HCT116 (cell line): Measurements from ENCODE around the gene CXCR1. TPM values are rescaled to one million over a fixed set of nuclear protein-coding genes. Genes with fewer than 3 reads are reported as not detected.
"Not testable (repeated sequence)": the region's sequence is repeated elsewhere in the genome, so short reads cannot be mapped to it uniquely, and the experiment has no call there.

ENCODE experiments used
- ATAC-seq: fragments of 200-7000 bp; cut with Tn5 transposase; 2 replicates; pipeline ENCODE4 v1.9.1; 2020; ENCODE audit warnings: mild to moderate bottlenecking, moderate library complexity
- BruUV-seq: library from RNA; stranded (reverse); fragments of 400-500 nt; replicated peaks from 2 replicates; lab custom pipeline; 2021; lab: Mats Ljungman, UMichigan
- CTCF ChIA-PET: fragments of 300-600 bp; sonication (Branson Sonifier 250); formaldehyde crosslinking; loops from one replicate; lab custom pipeline; 2021; ENCODE audit warnings: antibody characterized with exemption; lab: Charles Lee
- POLR2A ChIA-PET: fragments of 300-600, 350-600 bp; sonication (Branson Sonifier 250); formaldehyde crosslinking; loops from one replicate; lab custom pipeline; 2021; ENCODE audit warnings: antibody characterized with exemption; lab: Charles Lee
- RAD21 ChIA-PET, 2 experiments: fragments of 300-600 bp; sonication (Branson Sonifier 250); formaldehyde crosslinking; loops; one replicate each; lab custom pipeline; 2023; ENCODE audit warnings: low total read pairs in 2 of 2; ENCODE audit not compliant: uncharacterized antibody in 2 of 2, unreplicated experiment in 2 of 2, low non-redundant PET in 1 of 2; lab: Charles Lee
- DNase-seq: peaks from one replicate; pipeline ENCODE4 v3.0.0-alpha.2; 2010; ENCODE audit warnings: low read depth, low spot score
- H2AFZ ChIP-seq: fragments of 200-600 bp; shearing (Covaris generic), sonication (generic); 2 replicates; pipeline ENCODE4 v1.6.1; 2017; ENCODE audit warnings: low read depth, mixed run types, mixed read lengths, antibody characterized with exemption, low read length; ENCODE audit not compliant: poor library complexity, severe bottlenecking
- H3K27ac ChIP-seq: 2 replicates; pipeline ENCODE4 v1.5.1; 2012; ENCODE audit warnings: low read depth, low read length
- H3K27me3 ChIP-seq: fragments of 200-600 bp; sonication (generic); 2 replicates; pipeline ENCODE4 v1.6.1; 2016; ENCODE audit warnings: mixed run types, low read length, mixed read lengths; ENCODE audit not compliant: insufficient read depth
- H3K36me3 ChIP-seq, 2 experiments: fragments of 200-500 bp in 1 of 2; fragments of 200-600 bp in 1 of 2; sonication (Bioruptor generic) in 1 of 2; sonication (generic) in 1 of 2; 2 replicates each; pipeline versions ENCODE4 v1.5.1 to v1.6.1; 2014 to 2016; ENCODE audit warnings: low read length in 2 of 2, inconsistent platforms in 1 of 2, mixed read lengths in 1 of 2, mixed run types in 1 of 2; ENCODE audit not compliant: insufficient read depth in 2 of 2, control insufficient read depth in 1 of 2
- H3K4me1 ChIP-seq, 2 experiments: fragments of 200-600 bp in 1 of 2; sonication (generic) in 1 of 2; 2 replicates each; pipeline versions ENCODE4 v1.5.1 to v1.6.1; 2012 to 2017; ENCODE audit warnings: low read length in 2 of 2, inconsistent platforms in 1 of 2, mild to moderate bottlenecking in 1 of 2, mixed read lengths in 1 of 2, mixed run types in 1 of 2, moderate library complexity in 1 of 2; ENCODE audit not compliant: insufficient read depth in 2 of 2, control insufficient read depth in 1 of 2
- H3K4me2 ChIP-seq: fragments of 200-600 bp; sonication (generic); 2 replicates; pipeline ENCODE4 v1.6.1; 2017; ENCODE audit warnings: mixed run types, low read length, mixed read lengths
- H3K4me3 ChIP-seq, 2 experiments: fragments of 200-600 bp in 1 of 2; sonication (generic) in 1 of 2; replicated peaks in 1 of 2; 2 replicates each; pipeline ENCODE4 v1.5.1; 2011 to 2016; ENCODE audit warnings: low read length in 2 of 2, control low read depth in 1 of 2, low read depth in 1 of 2, mild to moderate bottlenecking in 1 of 2, mixed read lengths in 1 of 2, mixed run types in 1 of 2
- H3K79me2 ChIP-seq: fragments of 200-600 bp; sonication (generic); 2 replicates; pipeline ENCODE4 v1.6.1; 2017; ENCODE audit warnings: mild to moderate bottlenecking, mixed run types, low read length, moderate library complexity, mixed read lengths; ENCODE audit not compliant: insufficient read depth
- H3K9ac ChIP-seq: fragments of 200-600 bp; sonication (generic); 2 replicates; pipeline ENCODE4 v1.6.1; 2016; ENCODE audit warnings: low read length, mixed read lengths
- H3K9me2 ChIP-seq: fragments of 200-600 bp; sonication (generic), shearing (Covaris generic); 2 replicates; pipeline ENCODE4 v1.6.1; 2017; ENCODE audit warnings: mixed run types, mild to moderate bottlenecking, moderate library complexity; ENCODE audit not compliant: insufficient read depth
- H3K9me3 ChIP-seq, 2 experiments: fragments of 200-500 bp in 1 of 2; fragments of 200-600 bp in 1 of 2; sonication (Bioruptor generic) in 1 of 2; sonication (generic) in 1 of 2; 2 replicates each; pipeline ENCODE4 v1.6.1; 2014 to 2017; ENCODE audit warnings: low read length in 2 of 2, mixed read lengths in 2 of 2, inconsistent platforms in 1 of 2, low read depth in 1 of 2, mild to moderate bottlenecking in 1 of 2, mixed run types in 1 of 2, moderate library complexity in 1 of 2; ENCODE audit not compliant: control insufficient read depth in 1 of 2, insufficient read depth in 1 of 2
- H4K20me1 ChIP-seq: fragments of 200-600 bp; sonication (generic), shearing (Covaris generic); 2 replicates; pipeline ENCODE4 v1.6.1; 2017; ENCODE audit warnings: mixed run types, mild to moderate bottlenecking, moderate library complexity; ENCODE audit not compliant: insufficient read depth
- CEBPB ChIP-seq: IDR thresholded peaks from 2 replicates; pipeline ENCODE4 v1.6.1; 2012; ENCODE audit warnings: low read depth
- CTCF ChIP-seq, 3 experiments: fragments of 200-600 bp in 1 of 3; sonication (generic) in 1 of 3; IDR thresholded peaks in 2 of 3; conservative IDR thresholded peaks in 1 of 3; 2 replicates each; pipeline ENCODE4 v1.5.1; 2012 to 2017; ENCODE audit warnings: low read depth in 2 of 3, low read length in 2 of 3, antibody characterized with exemption in 1 of 3, borderline replicate concordance in 1 of 3, control low read depth in 1 of 3, mild to moderate bottlenecking in 1 of 3, mixed read lengths in 1 of 3, mixed run types in 1 of 3, moderate library complexity in 1 of 3; ENCODE audit not compliant: insufficient read depth in 1 of 3
- EZH2 ChIP-seq: fragments of 200-600 bp; sonication (generic); IDR thresholded peaks from 2 replicates; pipeline ENCODE4 v1.6.1; 2017; ENCODE audit warnings: antibody characterized with exemption, mixed run types
- JUND ChIP-seq: IDR thresholded peaks from 2 replicates; pipeline ENCODE4 v1.6.1; 2012
- RAD21 ChIP-seq: IDR thresholded peaks from 2 replicates; pipeline ENCODE4 v1.6.1; 2012; ENCODE audit warnings: low read depth, mild to moderate bottlenecking
- REST ChIP-seq: IDR thresholded peaks from 2 replicates; pipeline ENCODE4 v1.6.1; 2012; ENCODE audit warnings: low read depth
- SIN3A ChIP-seq: IDR thresholded peaks from 2 replicates; pipeline ENCODE4 v1.6.1; 2012; ENCODE audit warnings: low read depth
- ZNF274 ChIP-seq: fragments of 200-500 bp; sonication (Bioruptor generic); IDR thresholded peaks from 2 replicates; pipeline ENCODE4 v1.6.1; 2014; ENCODE audit warnings: mild to moderate bottlenecking, low read depth, low read length, inconsistent platforms
- intact Hi-C: fragments of 100-400 bp; cut with micrococcal nuclease; formaldehyde crosslinking; loops from 2 replicates; pipeline ENCODE4 v1.10.0; 2022
- total RNA-seq: library from RNA; stranded (reverse); gene quantifications from one replicate; pipeline ENCODE4 v1.2.1, GENCODE V29; 2021; ENCODE audit not compliant: unreplicated experiment

Gene CXCR1
- total RNA-seq, 1 experiment from 2014 or later: not detected

GRCh38 chr2:218172845-218173244 is 6.1 kb upstream of the CXCR1 start:
- no peaks in the 10 kb centered on the region for H4K20me1 ChIP-seq
- H3K36me3 ChIP-seq: no peaks in the 10 kb centered on the region
- H3K4me2 ChIP-seq: no peak overlapping the region
- H2AFZ ChIP-seq: no peak overlapping the region
- H3K79me2 ChIP-seq: no peaks in the 10 kb centered on the region
- POLR2A ChIA-PET: no interaction called here
- H3K27me3 ChIP-seq: no peaks in the 10 kb centered on the region
- RAD21 ChIA-PET: no interaction called here
- no peak overlapping the region for H3K27ac ChIP-seq
- ATAC-seq (no peak), DNase-seq (no peak)
- H3K4me3 ChIP-seq: no peak overlapping the region
- TF ChIP-seq CEBPB (no peak), ZNF274 (no peak), SIN3A (no peak), RAD21 (no peak), REST (no peak), EZH2 (no peak), CTCF (IDR thresholded peaks at IDR 0.05 in 2 of 3, conservative IDR thresholded peaks at IDR 0.05 in 1 of 3; ENCODE audit: borderline replicate concordance in 1 of 3, insufficient read depth in 1 of 3, low read depth in 2 of 3, low read length in 2 of 3) (no peak), JUND (no peak)
- no peaks in the 10 kb centered on the region for H3K9me2 ChIP-seq
- intact Hi-C loops: no loop called here
- BruUV-seq: no TSS peak
- H3K4me1 ChIP-seq: no peaks in the 10 kb centered on the region
- H3K9ac ChIP-seq: no peak overlapping the region
- CTCF ChIA-PET: no interaction called here
- no peaks in the 10 kb centered on the region for H3K9me3 ChIP-seq

GRCh38 chr2:218171744-218172143 is 5.0 kb upstream of the CXCR1 start:
- H3K27me3 ChIP-seq, POLR2A ChIA-PET, H3K79me2 ChIP-seq, CTCF ChIA-PET, H3K27ac ChIP-seq, H2AFZ ChIP-seq, DNase-seq, RAD21 ChIA-PET, H3K9me3 ChIP-seq, H3K4me1 ChIP-seq, ATAC-seq, H3K4me2 ChIP-seq, BruUV-seq, H4K20me1 ChIP-seq, intact Hi-C loops, H3K36me3 ChIP-seq, H3K9ac ChIP-seq, H3K4me3 ChIP-seq, H3K9me2 ChIP-seq: not testable (repeated sequence)
